CD4-positive, alpha-beta memory T cell (primary cell): Measurements from ENCODE around the gene ELF5. TPM values are rescaled to one million over a fixed set of nuclear protein-coding genes. Genes with fewer than 3 reads are reported as not detected.

Experiments
- CTCF ChIA-PET: fragments of 350-600 bp; sonication (Branson Sonifier 250); formaldehyde crosslinking; loops from one replicate; lab custom pipeline; 2021; ENCODE audit warnings: inconsistent platforms; ENCODE audit not compliant: partially characterized antibody; lab: Charles Lee
- POLR2A ChIA-PET: fragments of 350-600 bp; sonication (Branson Sonifier 250); formaldehyde crosslinking; loops from one replicate; lab custom pipeline; 2021; ENCODE audit not compliant: partially characterized antibody; lab: Charles Lee
- DNase-seq, 5 donors: peaks; one replicate each; pipeline versions ENCODE4 v3.0.0 to v3.0.0-alpha.2; 2020 to 2022; ENCODE audit warnings: mixed read lengths in 1 of 5
- H3K27ac ChIP-seq: one replicate; pipeline ENCODE4 v1.7.0; 2013; ENCODE audit warnings: low read depth, low read length
- H3K27me3 ChIP-seq: 2 replicates; pipeline ENCODE4 v1.7.0; 2013; ENCODE audit warnings: mild to moderate bottlenecking, low read length, moderate library complexity; ENCODE audit not compliant: insufficient read depth
- H3K36me3 ChIP-seq: 2 replicates; pipeline ENCODE4 v1.7.0; 2013; ENCODE audit warnings: mild to moderate bottlenecking, low read length, moderate library complexity; ENCODE audit not compliant: insufficient read depth
- H3K4me1 ChIP-seq: 2 replicates; pipeline ENCODE4 v1.7.0; 2013; ENCODE audit warnings: mild to moderate bottlenecking, low read length, moderate library complexity; ENCODE audit not compliant: insufficient read depth
- H3K4me3 ChIP-seq, 2 donors: one replicate each; pipeline ENCODE4 v1.7.0; 2013; ENCODE audit warnings: low read length in 2 of 2, mild to moderate bottlenecking in 1 of 2
- H3K9me3 ChIP-seq, 2 donors: one replicate each; pipeline ENCODE4 v1.7.0; 2013; ENCODE audit warnings: low read length in 2 of 2, control low read depth in 1 of 2; ENCODE audit not compliant: control insufficient read depth in 1 of 2
- H3K27ac Mint-ChIP-seq, 7 donors: one replicate each; pipeline ENCODE4 v1.8.0; 2020 to 2021; ENCODE audit warnings: mixed read lengths in 7 of 7, mild to moderate bottlenecking in 6 of 7, inconsistent platforms in 3 of 7, moderate library complexity in 3 of 7
- H3K27me3 Mint-ChIP-seq, 2 donors: one replicate each; pipeline ENCODE4 v1.8.0; 2020 to 2021; ENCODE audit warnings: mixed read lengths in 2 of 2
- H3K36me3 Mint-ChIP-seq, 2 donors: one replicate each; pipeline ENCODE4 v1.8.0; 2020 to 2021; ENCODE audit warnings: mixed read lengths in 2 of 2, inconsistent platforms in 1 of 2, mild to moderate bottlenecking in 1 of 2
- H3K4me1 Mint-ChIP-seq, 4 donors: one replicate each; pipeline ENCODE4 v1.8.0; 2020 to 2021; ENCODE audit warnings: mixed read lengths in 4 of 4, mild to moderate bottlenecking in 1 of 4
- H3K4me3 Mint-ChIP-seq, 8 donors: one replicate each; pipeline ENCODE4 v1.8.0; 2020 to 2021; ENCODE audit warnings: mixed read lengths in 8 of 8, mild to moderate bottlenecking in 7 of 8, moderate library complexity in 6 of 8, inconsistent platforms in 3 of 8
- H3K9me3 Mint-ChIP-seq, 8 donors: one replicate each; pipeline ENCODE4 v1.8.0; 2020 to 2021; ENCODE audit warnings: mixed read lengths in 8 of 8, mild to moderate bottlenecking in 5 of 8, inconsistent platforms in 3 of 8, moderate library complexity in 1 of 8
- intact Hi-C: fragments of 100-400 bp; cut with micrococcal nuclease; formaldehyde crosslinking; loops from one replicate; pipeline ENCODE4 v1.15.1; 2023
- polyA plus RNA-seq, 2 donors: library from polyadenylated mRNA; unstranded; fragments of 300-500 nt; fragmentation: Illumina TruSeq; gene quantifications; one replicate each; pipeline ENCODE4 v1.2.3, GENCODE V29; 2021
- total RNA-seq, 2 experiments: library from RNA; stranded (reverse); gene quantifications; one replicate each; pipeline ENCODE4 v1.2.3, GENCODE V29; 2021

The ELF5 gene
- total and polyA plus RNA-seq, 4 experiments from 2014 or later: not detected

GRCh38 chr11:34483106-34483874 lies 30.3 kb downstream of the ELF5 start:
- Mint-ChIP-seq H3K4me3 (peak overlapping the region in 1 of 8 donors; percentile 67), H3K27me3 (peaks cover 3 to 7% of the 10 kb centered on the region in 2 donors)
- CTCF ChIA-PET: no interaction called here

GRCh38 chr11:34481307-34481706 lies 32.3 kb downstream of the ELF5 start:
- no peak overlapping the region for H3K27ac Mint-ChIP-seq
- CTCF ChIA-PET: interaction anchor here (1.1 to 1.8 kb wide), 2 partner anchors 12 to 13 kb away, joined by 3 to 12 read pairs; no protein-coding TSS in a partner anchor
- no peak overlapping the region for H3K4me3 Mint-ChIP-seq

More at GRCh38 chr11:34483106-34483874, 30.3 kb downstream of the ELF5 start:
- Mint-ChIP-seq H3K4me1 (no peaks in the 10 kb centered on the region), H3K36me3 (no peaks in the 10 kb centered on the region), H3K27ac (no peak overlapping the region), H3K9me3 (no peaks in the 10 kb centered on the region)
- Histone ChIP-seq H3K36me3 (no peaks in the 10 kb centered on the region), H3K27me3 (no peaks in the 10 kb centered on the region), H3K27ac (no peak overlapping the region), H3K9me3 (no peaks in the 10 kb centered on the region), H3K4me1 (no peaks in the 10 kb centered on the region), H3K4me3 (no peak overlapping the region)
- intact Hi-C loops: no loop called here
- DNase-seq: no peak
- POLR2A ChIA-PET: no interaction called here

GRCh38 chr11:34480314-34480713 lies 33.3 kb downstream of the ELF5 start:
- H3K27ac ChIP-seq: no peak overlapping the region
- CTCF ChIA-PET: interaction anchor here (1.4 kb wide), 1 partner anchor 12 kb away, joined by 7 read pairs; no protein-coding TSS in a partner anchor
- H3K9me3 Mint-ChIP-seq: no peaks in the 10 kb centered on the region
- H3K4me1 Mint-ChIP-seq: no peaks in the 10 kb centered on the region
- intact Hi-C loops: no loop called here
- H3K9me3 ChIP-seq: no peaks in the 10 kb centered on the region
- peak overlapping the region in 1 of 7 donors; percentile 0 for H3K27ac Mint-ChIP-seq
- no peaks in the 10 kb centered on the region for H3K27me3 ChIP-seq
- POLR2A ChIA-PET: no interaction called here
- no peak for DNase-seq
- H3K36me3 Mint-ChIP-seq: no peaks in the 10 kb centered on the region
- no peak overlapping the region for H3K4me3 ChIP-seq
- H3K36me3 ChIP-seq: no peaks in the 10 kb centered on the region
- H3K4me3 Mint-ChIP-seq: no peak overlapping the region
- no peaks in the 10 kb centered on the region for H3K4me1 ChIP-seq
- peaks cover 3 to 6% of the 10 kb centered on the region in 2 donors for H3K27me3 Mint-ChIP-seq

More at GRCh38 chr11:34481307-34481706, 32.3 kb downstream of the ELF5 start:
- intact Hi-C loops: no loop called here
- H3K4me1 ChIP-seq: no peaks in the 10 kb centered on the region
- H3K9me3 ChIP-seq: no peaks in the 10 kb centered on the region
- DNase-seq: no peak
- Mint-ChIP-seq H3K36me3 (no peaks in the 10 kb centered on the region), H3K9me3 (no peaks in the 10 kb centered on the region), H3K4me1 (no peaks in the 10 kb centered on the region), H3K27me3 (peaks cover 3 to 7% of the 10 kb centered on the region in 2 donors)
- no peak overlapping the region for H3K4me3 ChIP-seq
- no peaks in the 10 kb centered on the region for H3K27me3 ChIP-seq
- POLR2A ChIA-PET: no interaction called here
- no peaks in the 10 kb centered on the region for H3K36me3 ChIP-seq
- H3K27ac ChIP-seq: no peak overlapping the region

GRCh38 chr11:34478845-34479663 lies 34.5 kb downstream of the ELF5 start:
- peaks cover 3 to 6% of the 10 kb centered on the region in 2 donors for H3K27me3 Mint-ChIP-seq
- no peaks in the 10 kb centered on the region for H3K4me1 Mint-ChIP-seq
- no peak overlapping the region for H3K4me3 Mint-ChIP-seq
- intact Hi-C loops: no loop called here
- Histone ChIP-seq H3K36me3 (no peaks in the 10 kb centered on the region), H3K27me3 (no peaks in the 10 kb centered on the region), H3K9me3 (no peaks in the 10 kb centered on the region), H3K4me3 (no peak overlapping the region), H3K27ac (no peak overlapping the region), H3K4me1 (no peaks in the 10 kb centered on the region)
- H3K9me3 Mint-ChIP-seq: no peaks in the 10 kb centered on the region
- CTCF ChIA-PET: interaction anchor here (1.4 kb wide), 2 partner anchors 11 to 13 kb away, joined by 3 to 7 read pairs; no protein-coding TSS in a partner anchor
- POLR2A ChIA-PET: no interaction called here
- DNase-seq: no peak
- H3K27ac Mint-ChIP-seq: no peak overlapping the region
- H3K36me3 Mint-ChIP-seq: peaks cover 0 to under 1% of the 10 kb centered on the region in 2 donors

- CTCF ChIA-PET: interaction anchor here (1.3 kb wide), 1 partner anchor 16 kb away, joined by 3 read pairs; no protein-coding TSS in a partner anchor
- intact Hi-C loops: no loop called here
These were observed 36.7 kb downstream of the ELF5 start for GRCh38 chr11:34476849-34477248.

GRCh38 chr11:34475656-34476055 lies 37.9 kb downstream of the ELF5 start:
- CTCF ChIA-PET: interaction anchor here (0.7 kb wide), 1 partner anchor 13 kb away, joined by 3 read pairs; no protein-coding TSS in a partner anchor
- POLR2A ChIA-PET: no interaction called here

More at GRCh38 chr11:34476849-34477248, 36.7 kb downstream of the ELF5 start:
- no peaks in the 10 kb centered on the region for H3K27me3 ChIP-seq
- peaks cover 5% of the 10 kb centered on the region for H3K36me3 ChIP-seq
- peaks cover 2% of the 10 kb centered on the region in 2 donors for H3K27me3 Mint-ChIP-seq
- H3K4me3 Mint-ChIP-seq: no peak overlapping the region
- H3K9me3 ChIP-seq: no peaks in the 10 kb centered on the region
- POLR2A ChIA-PET: no interaction called here
- no peak overlapping the region for H3K4me3 ChIP-seq
- no peaks in the 10 kb centered on the region for H3K9me3 Mint-ChIP-seq
- H3K27ac Mint-ChIP-seq: peak overlapping the region in 1 of 7 donors; percentile 35
- H3K4me1 ChIP-seq: no peaks in the 10 kb centered on the region
- H3K36me3 Mint-ChIP-seq: peaks cover 17 to 21% of the 10 kb centered on the region in 2 donors
- no peak overlapping the region for H3K27ac ChIP-seq
- no peak for DNase-seq
- no peaks in the 10 kb centered on the region for H3K4me1 Mint-ChIP-seq

More at GRCh38 chr11:34475656-34476055, 37.9 kb downstream of the ELF5 start:
- Histone ChIP-seq H3K4me3 (no peak overlapping the region), H3K27me3 (no peaks in the 10 kb centered on the region), H3K36me3 (peaks cover 13% of the 10 kb centered on the region), H3K4me1 (no peaks in the 10 kb centered on the region), H3K9me3 (no peaks in the 10 kb centered on the region), H3K27ac (no peak overlapping the region)
- no peak for DNase-seq
- no peaks in the 10 kb centered on the region for H3K9me3 Mint-ChIP-seq
- intact Hi-C loops: no loop called here
- no peak overlapping the region for H3K27ac Mint-ChIP-seq
- no peaks in the 10 kb centered on the region for H3K4me1 Mint-ChIP-seq
- no peak overlapping the region for H3K4me3 Mint-ChIP-seq
- peaks cover 0 to 2% of the 10 kb centered on the region in 2 donors for H3K27me3 Mint-ChIP-seq
- peaks cover 27 to 30% of the 10 kb centered on the region in 2 donors for H3K36me3 Mint-ChIP-seq
